C1 segment of cervical spinal cord (tissue), 14 donors: ENCODE results near the gene ADCY9.

Experiments used
- DNase-seq, 14 donors: peaks; one replicate each; lab custom pipeline; 2025; lab: John Stamatoyannopoulos, UW

The ADCY9 gene

DNA sequence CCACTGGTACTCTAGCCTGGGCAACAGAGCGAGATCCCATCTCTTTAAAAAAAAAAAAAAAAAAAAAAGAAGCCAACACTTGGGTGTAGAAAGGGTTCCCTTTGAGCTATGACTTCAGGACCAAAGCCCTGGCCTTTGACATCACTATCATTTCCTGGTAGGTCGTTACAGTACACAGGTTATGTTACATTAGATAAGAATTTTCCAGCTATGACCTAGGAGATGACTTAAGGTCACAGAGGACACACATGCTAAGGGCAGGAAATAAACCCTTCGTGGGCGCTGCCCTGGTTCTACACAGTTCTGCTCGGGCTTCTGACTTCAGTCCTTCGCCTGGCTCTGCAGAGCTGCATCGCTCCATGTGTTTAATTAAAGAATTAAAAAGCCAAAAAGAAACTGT lies 112.0 kb downstream of the ADCY9 start:
- no peak for DNase-seq

DNA sequence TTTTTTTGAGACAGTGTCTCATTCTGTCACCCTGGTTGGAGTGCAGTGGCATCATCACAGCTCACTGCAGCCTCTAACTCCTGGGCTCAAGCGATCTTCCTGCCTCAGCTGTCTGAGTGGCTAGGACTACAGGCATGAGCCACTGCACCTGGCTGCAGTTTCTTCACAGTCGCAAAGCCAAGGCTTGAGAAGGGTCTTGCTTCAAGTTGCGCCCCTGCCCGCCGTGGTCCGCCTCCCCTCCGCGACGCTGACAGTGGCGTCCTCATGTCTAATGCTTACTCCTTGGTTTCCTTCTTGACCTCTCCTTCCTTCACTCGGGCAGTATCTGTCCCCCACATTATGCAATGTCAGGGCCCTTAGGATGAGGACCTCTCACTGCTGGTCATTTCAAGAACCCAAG lies 112.7 kb downstream of the ADCY9 start:
- DNase-seq = no peak

DNA sequence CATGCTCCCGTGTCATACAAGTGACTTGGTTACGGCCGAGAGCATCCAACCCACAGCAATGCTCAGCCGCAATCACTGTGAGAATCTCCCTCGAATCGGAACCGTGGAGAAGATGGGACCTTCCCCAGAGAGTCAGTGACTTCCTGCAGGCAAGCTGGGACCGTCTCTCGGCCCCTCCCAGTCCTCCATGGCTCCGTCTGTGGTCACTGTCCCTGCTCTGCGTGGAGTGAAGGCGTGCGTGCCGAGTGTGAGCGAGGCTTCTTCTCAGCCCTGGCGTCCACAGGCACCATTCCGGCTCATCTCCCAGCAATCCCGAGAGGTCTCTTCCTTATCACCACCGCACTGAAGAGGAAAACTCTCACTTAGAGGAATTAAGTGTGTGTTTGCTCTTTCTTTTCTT lies 113.1 kb downstream of the ADCY9 start:
- DNase-seq = no peak

GRCh38 chr16:4002121-4002520 lies 114.1 kb downstream of the ADCY9 start:
- DNase-seq = no peak

DNA sequence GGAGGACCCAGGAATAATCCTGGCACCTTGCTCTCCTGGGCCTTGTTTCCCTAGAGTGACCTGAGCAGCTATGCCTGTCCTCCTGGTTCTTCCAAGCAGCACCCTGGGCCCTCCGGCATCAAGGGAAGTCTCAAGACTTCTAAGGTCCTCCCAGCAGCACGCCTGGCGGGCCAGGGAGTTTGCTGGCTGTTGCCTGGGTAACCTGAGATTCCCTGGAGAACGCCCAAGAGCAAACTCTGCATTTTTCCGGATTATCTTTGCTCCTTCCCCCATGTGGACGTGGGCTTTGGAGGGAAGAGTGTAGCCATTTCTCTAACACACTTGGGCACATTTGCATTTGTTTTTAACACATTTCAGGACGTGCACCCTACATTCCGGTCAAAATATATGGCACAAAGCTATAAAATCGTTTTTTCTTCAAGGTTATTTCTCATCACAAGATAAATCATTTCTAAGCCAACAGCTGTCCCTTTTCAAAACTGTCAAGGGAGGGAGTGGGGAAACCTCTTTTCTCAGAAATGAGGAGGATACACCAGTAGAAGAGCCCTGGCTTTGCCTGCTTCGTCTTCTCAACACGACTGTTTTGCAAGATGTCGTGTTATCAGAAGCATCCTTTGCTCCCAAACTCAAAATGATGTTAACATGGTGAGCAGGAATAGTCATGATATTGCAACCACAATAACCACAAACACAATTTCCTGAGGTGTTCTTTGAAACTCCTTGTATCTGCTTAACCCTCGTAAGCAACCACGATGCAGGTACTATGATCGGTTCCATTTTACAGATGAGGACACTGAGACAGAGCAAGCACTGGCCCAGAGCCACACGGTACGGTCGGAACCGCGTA lies 116.5 kb downstream of the ADCY9 start:
- DNase-seq = no peak

GRCh38 chr16:3998793-3999478 lies 117.3 kb downstream of the ADCY9 start:
- DNase-seq = no peak

GRCh38 chr16:3997231-3997841 lies 118.9 kb downstream of the ADCY9 start:
- DNase-seq = no peak

GRCh38 chr16:3995001-3995400 lies 121.2 kb downstream of the ADCY9 start:
- DNase-seq = no peak

- DNase-seq = no peak
Observed at GRCh38 chr16:3993052-3993785, 123.0 kb downstream of the ADCY9 start.

GRCh38 chr16:3992297-3993051 lies 123.8 kb downstream of the ADCY9 start:
- peak in 1 of 14 donors; percentile 60 for DNase-seq

DNA sequence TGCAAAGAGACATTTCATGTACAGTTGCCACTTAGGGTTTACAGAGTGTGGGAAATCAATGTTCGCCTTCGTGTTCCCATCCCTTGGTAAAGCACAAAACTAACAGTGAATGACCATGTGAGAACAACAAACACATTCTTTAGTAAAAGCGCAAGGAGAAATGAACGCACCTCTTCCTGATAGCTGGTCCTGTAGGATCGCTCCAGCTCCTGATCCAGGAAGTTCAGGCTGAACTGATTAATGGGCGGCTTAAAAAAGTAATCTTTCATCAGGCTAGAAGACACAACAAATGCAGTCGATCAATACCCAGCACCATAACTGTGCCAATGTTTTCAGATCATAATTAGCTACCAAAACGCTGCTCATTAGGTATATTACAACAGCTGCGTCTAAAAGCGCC lies 127.4 kb downstream of the ADCY9 start:
- DNase-seq = no peak

DNA sequence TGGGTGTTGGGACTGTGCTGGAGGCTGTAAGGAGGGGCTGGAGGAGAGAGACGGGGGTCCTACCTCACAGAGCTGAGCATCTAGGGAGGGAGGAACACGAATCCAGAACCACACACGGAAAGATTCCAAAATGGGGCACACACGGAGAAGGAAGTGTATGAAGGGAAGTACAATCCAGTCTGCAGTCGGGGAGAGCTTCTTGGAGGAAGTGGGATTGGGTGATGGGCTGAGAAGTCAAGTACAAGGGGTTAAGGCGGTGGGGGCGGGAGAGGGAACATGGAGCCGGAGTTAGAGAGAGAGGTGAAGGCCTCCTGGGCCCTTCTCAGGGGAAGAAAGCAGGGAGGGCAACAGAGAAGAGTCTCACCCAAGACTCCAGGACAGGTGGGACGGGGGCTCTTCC lies 128.2 kb downstream of the ADCY9 start:
- no peak for DNase-seq

DNA sequence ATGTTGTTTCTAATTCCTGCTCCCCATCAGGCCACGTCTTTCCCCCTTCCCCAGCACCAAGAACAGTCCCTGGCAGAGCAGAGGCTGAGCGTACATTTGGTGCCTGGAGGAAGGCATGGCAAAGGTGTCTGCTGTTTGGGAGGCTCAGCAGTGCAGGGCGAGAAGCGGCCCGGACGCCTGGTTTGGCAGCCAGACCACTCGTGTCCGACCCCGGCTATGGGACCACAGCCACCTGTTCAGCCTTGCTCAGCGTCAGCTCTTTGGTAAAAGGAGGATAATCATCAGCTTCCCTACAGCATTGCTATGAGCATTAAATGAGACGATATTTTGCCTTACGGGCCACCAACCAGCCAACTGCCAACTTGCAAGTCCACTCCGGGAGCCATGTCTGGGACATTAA lies 129.0 kb downstream of the ADCY9 start:
- DNase-seq = no peak

- no peak for DNase-seq
Observed at GRCh38 chr16:3986235-3986544, 130.1 kb downstream of the ADCY9 start.

GRCh38 chr16:3984111-3985060 lies 131.9 kb downstream of the ADCY9 start:
- DNase-seq = no peak

- peak in 11 of 14 donors; percentile 1 to 74 (median 13) for DNase-seq
Observed at GRCh38 chr16:3983081-3983520, 133.1 kb downstream of the ADCY9 start.

GRCh38 chr16:3982216-3982615 lies 134.0 kb downstream of the ADCY9 start:
- no peak for DNase-seq

DNA sequence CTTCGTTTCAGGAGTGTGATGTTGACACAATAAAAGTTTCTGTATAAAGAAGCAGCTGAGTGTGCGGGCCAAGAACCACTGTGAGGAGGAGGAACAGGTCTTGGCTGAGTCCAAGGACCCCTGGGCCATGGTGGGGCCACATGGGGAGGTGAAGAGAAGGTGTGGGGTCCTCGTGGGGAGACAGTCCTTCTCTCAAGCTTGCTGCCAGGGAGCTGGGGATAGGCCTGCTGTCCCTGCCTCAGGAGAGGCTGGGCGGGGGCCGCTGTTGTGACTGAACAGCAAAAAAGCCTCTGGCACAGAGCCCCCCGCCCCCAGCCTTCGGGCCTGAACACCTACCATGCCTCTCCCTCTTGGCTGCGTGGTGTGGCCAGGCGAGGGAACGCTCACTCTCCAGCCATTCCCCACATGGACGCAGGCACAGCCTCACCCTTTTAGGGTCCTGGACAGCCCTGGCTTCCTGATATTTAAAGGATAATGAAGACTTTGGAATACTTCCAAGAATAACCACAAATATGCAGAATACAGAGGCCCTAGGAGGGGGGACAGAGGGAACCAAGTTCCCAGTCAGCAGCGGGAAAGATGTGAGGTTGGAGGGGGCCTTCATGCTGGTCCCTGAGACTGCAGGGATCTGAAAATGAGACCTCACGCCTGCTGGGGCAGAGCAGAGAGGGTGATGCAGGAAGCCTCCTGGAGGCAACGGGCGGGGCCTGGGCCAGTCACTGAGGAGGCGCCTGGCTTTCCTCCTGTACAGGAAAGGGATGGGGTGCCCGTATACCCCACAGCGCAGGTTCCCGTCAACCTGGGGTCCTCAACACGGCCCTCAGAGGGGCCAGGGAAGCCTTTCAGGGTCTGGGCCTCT lies 135.8 kb downstream of the ADCY9 start:
- no peak for DNase-seq

- no peak for DNase-seq
Observed at GRCh38 chr16:3979518-3979917, 136.7 kb downstream of the ADCY9 start.
